Neutrophil (primary cell): ENCODE measurements around the gene DIRAS1.
A peak's percentile ranks its signal among the peaks of the same experiment; 100 is the strongest.

ENCODE experiments used
- H3K27ac ChIP-seq: fragments of 200-600 bp; sonication (generic); 2 replicates; pipeline ENCODE4 v1.5.1; 2016; ENCODE audit warnings: mild to moderate bottlenecking, moderate library complexity
- H3K27me3 ChIP-seq: fragments of 200-600 bp; sonication (generic); 2 replicates; pipeline ENCODE4 v1.6.0; 2016; ENCODE audit warnings: mild to moderate bottlenecking
- H3K36me3 ChIP-seq: fragments of 200-600 bp; sonication (generic); 2 replicates; pipeline ENCODE4 v1.5.1; 2017
- H3K4me1 ChIP-seq, 2 experiments: fragments of 200-600 bp in 1 of 2; sonication (generic) in 1 of 2; 1 replicate in 1 of 2; 2 replicates in 1 of 2; pipeline versions ENCODE4 v1.5.1 to v1.6.1; 2013 to 2016; ENCODE audit warnings: low read depth in 1 of 2, low read length in 1 of 2, mild to moderate bottlenecking in 1 of 2, moderate library complexity in 1 of 2; ENCODE audit not compliant: control insufficient read depth in 1 of 2, insufficient read depth in 1 of 2
- H3K4me3 ChIP-seq, 2 experiments: fragments of 200-600 bp in 1 of 2; sonication (generic) in 1 of 2; 1 replicate in 1 of 2; 2 replicates in 1 of 2; pipeline ENCODE4 v1.5.1; 2013 to 2016; ENCODE audit warnings: low read depth in 1 of 2, low read length in 1 of 2, mild to moderate bottlenecking in 1 of 2, moderate library complexity in 1 of 2
- H3K9me3 ChIP-seq: fragments of 200-600 bp; sonication (generic); 2 replicates; pipeline ENCODE4 v1.5.1; 2016
- CTCF ChIP-seq: fragments of 200-600 bp; sonication (generic); IDR thresholded peaks from 2 replicates; pipeline ENCODE4 v1.5.1; 2016; ENCODE audit warnings: antibody characterized with exemption

DIRAS1 gene

GRCh38 chr19:2720777-2721569 is at the start of gene DIRAS1:
Gene DIRAS1, minus strand, starts transcription at chr19:2721372. Its CDS starts 3,566 bp downstream, at chr19:2717806.
- Histone ChIP-seq H3K9me3 (no peaks in the 10 kb centered on the region), H3K4me1 (peaks cover 0 to 4% of the 10 kb centered on the region in 2 experiments), H3K27ac (no peak within 1 kb of the TSS), H3K27me3 (peaks cover 88% of the 10 kb centered on the region), H3K36me3 (no peaks in the 10 kb centered on the region), H3K4me3 (no peak within 1 kb of the TSS)
- TF ChIP-seq CTCF: no peak

GRCh38 chr19:2770055-2771013 is 49.2 kb upstream of the DIRAS1 start:
- Histone ChIP-seq H3K36me3 (peaks cover 36% of the 10 kb centered on the region), H3K27me3 (no peaks in the 10 kb centered on the region), H3K27ac (peak overlapping the region; percentile 47), H3K9me3 (no peaks in the 10 kb centered on the region), H3K4me3 (no peak overlapping the region), H3K4me1 (peaks cover 10 to 13% of the 10 kb centered on the region in 2 experiments)
- no peak for TF ChIP-seq CTCF

GRCh38 chr19:2769218-2769617 is 48.0 kb upstream of the DIRAS1 start:
- no peaks in the 10 kb centered on the region for H3K9me3 ChIP-seq
- H3K27ac ChIP-seq: no peak overlapping the region
- H3K4me1 ChIP-seq: peaks cover 5 to 8% of the 10 kb centered on the region in 2 experiments
- peaks cover 48% of the 10 kb centered on the region for H3K36me3 ChIP-seq
- H3K4me3 ChIP-seq: no peak overlapping the region
- no peaks in the 10 kb centered on the region for H3K27me3 ChIP-seq
- TF ChIP-seq CTCF: no peak

- no peaks in the 10 kb centered on the region for H3K27me3 ChIP-seq
- H3K4me3 ChIP-seq: no peak overlapping the region
- H3K4me1 ChIP-seq: peaks cover 5 to 8% of the 10 kb centered on the region in 2 experiments
- peaks cover 54% of the 10 kb centered on the region for H3K36me3 ChIP-seq
- H3K27ac ChIP-seq: no peak overlapping the region
- no peak for TF ChIP-seq CTCF
- no peaks in the 10 kb centered on the region for H3K9me3 ChIP-seq
These were observed 47.4 kb upstream of the DIRAS1 start for GRCh38 chr19:2768365-2769132.

GRCh38 chr19:2767688-2768087 is 46.5 kb upstream of the DIRAS1 start:
- peaks cover 5 to 8% of the 10 kb centered on the region in 2 experiments for H3K4me1 ChIP-seq
- no peaks in the 10 kb centered on the region for H3K27me3 ChIP-seq
- no peak overlapping the region for H3K27ac ChIP-seq
- no peaks in the 10 kb centered on the region for H3K9me3 ChIP-seq
- no peak overlapping the region for H3K4me3 ChIP-seq
- no peak for TF ChIP-seq CTCF
- peaks cover 63% of the 10 kb centered on the region for H3K36me3 ChIP-seq
